IPS-18c (cell line): Measurements from ENCODE around the gene RDH14.

ENCODE experiments used
- H3K4me3 ChIP-seq: 2 replicates; pipeline ENCODE4 v1.7.0; 2013; ENCODE audit warnings: low read depth, mild to moderate bottlenecking, low read length, moderate library complexity; ENCODE audit not compliant: insufficient read depth
- H3K9me3 ChIP-seq: one replicate; pipeline ENCODE4 v1.6.1; 2013; ENCODE audit warnings: mild to moderate bottlenecking, low read length, moderate library complexity; ENCODE audit not compliant: control insufficient read depth, insufficient read depth

Gene RDH14

GRCh38 chr2:18540872-18541271 is 19.6 kb downstream of the RDH14 start:
- no peak overlapping the region for H3K4me3 ChIP-seq
- H3K9me3 ChIP-seq, result no peaks in the 10 kb centered on the region

- Histone ChIP-seq H3K9me3 (peaks cover 2% of the 10 kb centered on the region), H3K4me3 (no peak overlapping the region)
Measured at GRCh38 chr2:18536697-18537096, 23.8 kb downstream of the RDH14 start.

DNA sequence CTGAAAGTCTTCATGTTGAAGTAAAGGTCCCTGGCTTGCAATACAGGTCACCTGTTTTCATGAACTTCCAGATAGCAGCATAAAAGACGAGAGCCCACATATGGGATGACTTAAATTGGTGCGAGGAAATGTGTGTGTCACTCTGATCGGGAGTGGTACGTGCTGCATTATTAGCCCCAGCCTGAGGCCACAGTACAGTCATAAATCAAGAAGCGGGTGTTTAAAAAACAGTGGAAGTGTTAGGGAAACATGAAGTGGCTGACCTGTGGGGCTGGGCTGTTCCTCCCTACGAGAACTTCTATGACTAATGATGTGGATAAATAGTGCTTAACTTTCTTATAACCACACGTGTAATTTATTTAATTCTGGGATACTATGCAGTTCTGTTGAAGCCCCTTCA is 24.4 kb downstream of the RDH14 start:
- H3K4me3 ChIP-seq, result no peak overlapping the region
- H3K9me3 ChIP-seq, result peaks cover 2% of the 10 kb centered on the region

DNA sequence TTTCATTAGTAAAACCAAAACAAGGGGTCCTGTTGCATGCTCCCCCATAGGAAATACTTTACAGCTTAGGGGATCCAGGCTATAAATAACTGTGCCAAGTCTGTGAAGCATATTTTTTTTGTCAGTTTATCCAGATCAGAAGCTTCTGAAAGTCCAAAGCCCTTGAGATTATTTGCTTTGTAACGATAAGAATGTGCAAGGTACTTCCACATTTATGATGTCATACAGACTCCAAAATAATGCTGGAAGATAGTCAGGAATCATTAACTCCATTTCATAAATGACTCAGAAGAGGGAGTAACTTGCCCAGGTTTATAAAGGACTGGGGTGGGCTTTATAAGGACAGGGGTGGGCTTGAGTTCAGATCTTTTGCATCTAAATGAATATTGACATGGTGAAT is 29.3 kb downstream of the RDH14 start:
- no peak overlapping the region for H3K4me3 ChIP-seq

DNA sequence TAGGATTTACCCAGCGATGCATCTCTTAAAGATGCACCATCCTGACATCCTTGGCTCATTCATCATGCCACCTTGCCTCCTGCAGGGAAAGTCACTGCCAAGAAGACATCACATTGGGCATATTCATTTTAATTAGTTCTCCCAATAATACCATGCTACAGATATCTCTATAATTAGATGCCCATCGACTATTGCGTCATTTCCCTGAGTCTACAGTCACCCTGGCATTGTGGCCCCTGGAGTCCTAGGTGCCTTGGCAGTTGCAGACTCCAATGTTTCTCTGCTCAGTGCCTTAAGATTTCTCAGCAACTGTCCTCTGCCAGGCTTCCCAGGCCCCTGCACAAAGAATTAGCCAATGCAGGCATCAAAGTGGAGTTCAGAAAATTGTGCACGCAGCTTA is 32.6 kb downstream of the RDH14 start:
- no peak overlapping the region for H3K4me3 ChIP-seq
- H3K9me3 ChIP-seq, result no peaks in the 10 kb centered on the region

More for the DNA sequence above, 29.3 kb downstream of the RDH14 start:
- H3K9me3 ChIP-seq, result peaks cover 2% of the 10 kb centered on the region

- Histone ChIP-seq H3K9me3 (no peaks in the 10 kb centered on the region), H3K4me3 (no peak overlapping the region)
Measured at GRCh38 chr2:18527326-18527725, 33.1 kb downstream of the RDH14 start.

GRCh38 chr2:18526429-18526828 is 34.0 kb downstream of the RDH14 start:
- Histone ChIP-seq H3K9me3 (no peaks in the 10 kb centered on the region), H3K4me3 (no peak overlapping the region)

DNA sequence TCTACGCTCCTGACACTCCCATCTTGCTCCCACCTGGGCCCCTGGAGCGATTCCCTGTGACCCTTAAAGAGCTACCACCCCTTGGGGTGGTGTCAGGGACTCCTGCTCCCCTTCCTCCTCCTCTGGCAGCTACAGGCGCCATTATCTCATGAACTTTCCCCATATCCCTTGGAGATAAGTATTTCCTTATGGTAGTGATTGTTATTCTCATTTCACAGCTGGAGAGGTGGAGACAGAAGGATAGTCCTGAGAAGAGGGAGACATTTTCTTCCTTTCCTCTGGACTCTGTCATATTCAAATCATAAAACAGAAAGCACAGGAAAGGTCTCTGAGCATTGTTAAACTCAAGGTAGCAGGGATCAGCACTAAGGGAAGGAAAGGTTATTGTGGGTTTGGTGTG is 34.6 kb downstream of the RDH14 start:
- no peaks in the 10 kb centered on the region for H3K9me3 ChIP-seq

GRCh38 chr2:18525236-18525635 is 35.2 kb downstream of the RDH14 start:
- H3K9me3 ChIP-seq, result no peaks in the 10 kb centered on the region

More for the DNA sequence above, 34.6 kb downstream of the RDH14 start:
- H3K4me3 ChIP-seq, result no peak overlapping the region

GRCh38 chr2:18522484-18523146 is 37.8 kb downstream of the RDH14 start:
- Histone ChIP-seq H3K4me3 (no peak overlapping the region), H3K9me3 (no peaks in the 10 kb centered on the region)

More at GRCh38 chr2:18525236-18525635, 35.2 kb downstream of the RDH14 start:
- no peak overlapping the region for H3K4me3 ChIP-seq

DNA sequence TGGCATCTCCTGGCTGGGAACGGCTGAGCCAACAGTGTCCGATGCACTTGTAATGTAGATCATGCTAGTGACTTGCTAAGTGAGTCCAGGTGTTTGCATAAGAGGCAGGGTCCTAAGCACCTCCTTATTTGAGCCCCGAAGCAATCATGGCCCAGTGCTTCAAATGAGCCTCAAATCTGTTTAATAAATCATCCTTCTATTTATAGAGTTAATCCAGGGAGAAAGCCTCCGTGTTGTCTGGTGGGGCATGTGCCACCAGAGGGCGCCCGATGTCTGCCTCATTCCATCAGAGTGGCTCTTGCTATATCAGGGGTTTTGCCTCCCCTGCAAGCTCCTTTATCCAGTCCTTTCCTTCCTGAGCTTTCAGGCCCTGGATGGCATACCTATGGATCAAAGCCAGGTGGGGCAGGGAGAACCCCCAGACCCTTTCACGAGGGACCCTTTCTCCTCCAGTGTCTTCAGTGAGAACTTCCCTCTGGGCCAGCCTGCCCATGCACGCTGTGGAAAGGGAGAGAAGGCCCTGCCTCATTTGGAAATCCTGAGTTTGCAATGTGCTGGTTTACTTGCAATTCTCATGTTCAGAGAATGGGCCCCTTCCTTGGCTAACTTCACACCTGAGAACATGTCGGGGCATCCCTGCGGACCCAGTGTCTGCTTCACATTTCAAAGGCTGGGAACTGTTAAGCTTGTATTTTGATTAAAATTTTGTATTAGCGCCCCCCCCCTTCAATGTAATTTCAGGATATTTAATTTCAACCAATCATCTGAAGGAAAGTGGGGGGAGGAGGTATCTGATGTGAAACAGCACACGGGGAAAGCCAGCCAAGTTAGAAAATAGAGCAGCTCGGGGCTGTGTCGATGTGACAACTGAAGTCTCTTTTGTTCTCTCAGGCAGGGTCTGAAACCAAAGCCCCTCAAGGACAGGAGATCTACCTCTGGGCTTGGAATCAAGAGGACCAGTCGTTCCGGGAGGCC is 39.7 kb downstream of the RDH14 start:
- H3K4me3 ChIP-seq, result no peak overlapping the region
- H3K9me3 ChIP-seq, result no peaks in the 10 kb centered on the region

GRCh38 chr2:18519914-18520450 is 40.5 kb downstream of the RDH14 start:
- no peak overlapping the region for H3K4me3 ChIP-seq
- no peaks in the 10 kb centered on the region for H3K9me3 ChIP-seq

- no peaks in the 10 kb centered on the region for H3K9me3 ChIP-seq
- H3K4me3 ChIP-seq, result no peak overlapping the region
Measured at GRCh38 chr2:18518116-18519111, 42.0 kb downstream of the RDH14 start.

- no peak overlapping the region for H3K4me3 ChIP-seq
Measured at GRCh38 chr2:18517386-18517785, 43.1 kb downstream of the RDH14 start.

GRCh38 chr2:18516112-18516511 is 44.3 kb downstream of the RDH14 start:
- H3K9me3 ChIP-seq, result no peaks in the 10 kb centered on the region
- H3K4me3 ChIP-seq, result no peak overlapping the region

More at GRCh38 chr2:18517386-18517785, 43.1 kb downstream of the RDH14 start:
- H3K9me3 ChIP-seq, result no peaks in the 10 kb centered on the region

DNA sequence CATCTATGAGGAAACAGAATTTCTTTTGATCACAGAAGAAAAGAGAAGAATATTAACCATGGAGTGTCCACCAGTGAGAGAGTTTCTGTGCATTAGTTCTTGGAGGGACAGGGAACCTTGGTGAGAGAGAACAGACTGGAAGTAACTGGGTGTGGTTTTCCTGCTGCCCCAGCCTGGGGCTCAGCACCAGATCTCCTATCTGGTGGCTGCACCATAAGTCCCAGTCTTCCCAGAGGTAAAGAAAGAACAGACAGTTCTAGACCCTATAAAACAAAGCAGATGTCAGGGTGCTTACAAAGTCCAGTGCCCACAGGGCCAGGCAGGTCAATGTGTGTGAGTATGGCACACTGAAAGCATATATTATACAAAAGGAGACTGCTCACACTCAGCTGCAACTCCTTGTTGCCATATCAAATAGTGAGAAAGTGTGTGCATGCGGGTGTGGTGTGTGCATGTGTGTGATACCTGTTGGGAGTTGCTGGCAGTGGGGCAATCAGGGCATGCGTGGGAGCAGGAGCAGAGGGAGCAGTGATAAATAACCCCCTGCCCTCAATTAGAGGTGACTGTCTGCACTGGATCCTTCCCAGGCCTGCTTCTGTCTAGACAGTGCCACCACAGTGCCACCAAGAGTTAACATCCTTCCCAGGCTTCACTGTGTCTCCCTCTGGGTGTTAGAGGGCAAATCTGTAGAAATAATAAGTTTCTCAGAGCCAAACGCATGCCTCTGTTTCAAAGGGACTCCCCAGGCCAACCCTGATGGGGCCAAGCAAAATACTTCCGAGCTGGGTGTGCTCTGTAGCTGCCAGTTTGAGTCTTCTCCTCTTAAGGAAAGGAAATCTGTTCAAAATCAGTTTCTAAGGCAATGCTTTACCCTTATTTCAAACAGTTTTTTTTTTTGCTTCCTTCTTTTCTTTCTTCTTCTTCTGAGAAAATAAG is 45.7 kb downstream of the RDH14 start:
- no peak overlapping the region for H3K4me3 ChIP-seq
- H3K9me3 ChIP-seq, result no peaks in the 10 kb centered on the region
